SK-N-SH (cell line): Measurements from ENCODE around the gene UST. TPM values are rescaled to one million over a fixed set of nuclear protein-coding genes. Genes with fewer than 3 reads are reported as not detected.

Experiments
- CTCF ChIA-PET: fragments of 300-600, 350-600 bp; formaldehyde crosslinking; extraction: SDS; loops from one replicate; lab custom pipeline; 2021; lab: Yijun Ruan, JAX
- POLR2A ChIA-PET: fragments of 350-600 bp; sonication (Branson Sonifier 250); formaldehyde crosslinking; extraction: SDS; loops from one replicate; lab custom pipeline; 2020; ENCODE audit warnings: antibody characterized with exemption, inconsistent platforms; lab: Yijun Ruan, JAX
- DNase-seq: peaks from one replicate; pipeline ENCODE4 v3.0.0; 2012
- H2AFZ ChIP-seq: fragments of 200-600 bp; sonication (generic); 2 replicates; pipeline ENCODE4 v1.8.1; 2016; ENCODE audit warnings: antibody characterized with exemption, mild to moderate bottlenecking, low read depth
- H3F3A ChIP-seq: fragments of 200-600 bp; sonication (generic); replicated peaks from 2 replicates; pipeline ENCODE3; 2016; ENCODE audit warnings: antibody characterized with exemption, mild to moderate bottlenecking; ENCODE audit not compliant: insufficient read depth
- H3K27ac ChIP-seq, 2 experiments: fragments of 200-500 bp in 1 of 2; fragments of 200-600 bp in 1 of 2; sonication (Bioruptor generic) in 1 of 2; sonication (generic), shearing (Covaris generic) in 1 of 2; 2 replicates each; pipeline versions ENCODE4 v1.5.1 to v1.6.1; 2014 to 2016; ENCODE audit warnings: low read depth in 2 of 2, inconsistent platforms in 1 of 2, low read length in 1 of 2, mild to moderate bottlenecking in 1 of 2, mixed read lengths in 1 of 2
- H3K27me3 ChIP-seq: fragments of 200-600 bp; sonication (generic), shearing (Covaris generic); 2 replicates; pipeline ENCODE4 v1.6.1; 2016; ENCODE audit warnings: mixed run types; ENCODE audit not compliant: insufficient read depth
- H3K36me3 ChIP-seq, 2 experiments: fragments of 200-500 bp in 1 of 2; fragments of 200-600 bp in 1 of 2; sonication (Bioruptor generic) in 1 of 2; sonication (generic) in 1 of 2; replicated peaks in 1 of 2; 2 replicates each; pipeline versions ENCODE3 to v1.5.1; 2014 to 2016; ENCODE audit warnings: low read length in 1 of 2, mild to moderate bottlenecking in 1 of 2; ENCODE audit not compliant: insufficient read depth in 2 of 2, control insufficient read depth in 1 of 2
- H3K4me1 ChIP-seq, 2 experiments: fragments of 200-500 bp in 1 of 2; fragments of 200-600 bp in 1 of 2; sonication (Bioruptor generic) in 1 of 2; sonication (generic), shearing (Covaris generic) in 1 of 2; 2 replicates each; pipeline versions ENCODE4 v1.5.1 to v1.6.1; 2014 to 2016; ENCODE audit warnings: low read depth in 1 of 2, low read length in 1 of 2, mixed run types in 1 of 2; ENCODE audit not compliant: insufficient read depth in 2 of 2, control insufficient read depth in 1 of 2
- H3K4me2 ChIP-seq: fragments of 200-600 bp; sonication (generic), shearing (Covaris generic); 2 replicates; pipeline ENCODE4 v1.6.1; 2017; ENCODE audit warnings: mixed run types
- H3K4me3 ChIP-seq, 2 experiments: fragments of 200-500 bp in 1 of 2; fragments of 200-600 bp in 1 of 2; sonication (Bioruptor generic) in 1 of 2; sonication (generic), shearing (Covaris generic) in 1 of 2; 2 replicates each; pipeline versions ENCODE4 v1.5.1 to v1.8.1; 2014 to 2016; ENCODE audit warnings: low read depth in 2 of 2, inconsistent platforms in 1 of 2, low read length in 1 of 2, mild to moderate bottlenecking in 1 of 2, mixed read lengths in 1 of 2, moderate library complexity in 1 of 2
- H3K79me2 ChIP-seq: fragments of 200-600 bp; sonication (generic); 2 replicates; pipeline ENCODE4 v1.8.1; 2017; ENCODE audit warnings: mild to moderate bottlenecking; ENCODE audit not compliant: insufficient read depth
- H3K9ac ChIP-seq: fragments of 200-600 bp; sonication (generic); 2 replicates; pipeline ENCODE4 v1.6.1; 2017; ENCODE audit warnings: mixed run types
- H3K9me2 ChIP-seq: fragments of 200-600 bp; sonication (generic); 2 replicates; pipeline ENCODE4 v1.6.1; 2017; ENCODE audit warnings: mixed run types
- H3K9me3 ChIP-seq: fragments of 200-600 bp; sonication (generic); 2 replicates; pipeline ENCODE4 v1.6.1; 2017; ENCODE audit warnings: mixed run types, mild to moderate bottlenecking, moderate library complexity
- H4K20me1 ChIP-seq: fragments of 200-600 bp; sonication (generic); 2 replicates; pipeline ENCODE4 v1.6.1; 2017; ENCODE audit warnings: mild to moderate bottlenecking, mixed run types; ENCODE audit not compliant: insufficient read depth
- CHD2 ChIP-seq: fragments of 150-350 bp; IDR thresholded peaks from 2 replicates; pipeline ENCODE4 v1.6.1; 2018; ENCODE audit warnings: low read length; ENCODE audit not compliant: partially characterized antibody
- EP300 ChIP-seq, 2 experiments: IDR thresholded peaks; 2 replicates each; pipeline versions ENCODE4 v1.4.0 to v1.6.1; 2012; ENCODE audit warnings: borderline replicate concordance in 1 of 2, low read depth in 1 of 2, low read length in 1 of 2
- EZH2phosphoT487 ChIP-seq: fragments of 200-600 bp; sonication (generic); IDR thresholded peaks from 2 replicates; pipeline ENCODE4 v1.6.1; 2017; ENCODE audit warnings: low read depth, mixed run types, mild to moderate bottlenecking, antibody characterized with exemption, moderate library complexity, borderline replicate concordance
- FOXJ3 ChIP-seq: sonication (generic); formaldehyde crosslinking; IDR thresholded peaks from 2 replicates; pipeline ENCODE4 v1.5.1; 2020; ENCODE audit warnings: mild to moderate bottlenecking, missing genetic modification reagents
- FOXM1 ChIP-seq: IDR thresholded peaks from 2 replicates; pipeline ENCODE4 v1.4.0; 2012; ENCODE audit warnings: low read depth, mild to moderate bottlenecking
- GATA2 ChIP-seq: sonication (generic); formaldehyde crosslinking; IDR thresholded peaks from 2 replicates; pipeline ENCODE4 v1.5.0; 2020; ENCODE audit warnings: mild to moderate bottlenecking, missing genetic modification reagents
- JUND ChIP-seq: IDR thresholded peaks from 2 replicates; pipeline ENCODE4 v1.4.0; 2012
- NFIC ChIP-seq: IDR thresholded peaks from 2 replicates; pipeline ENCODE4 v1.4.0; 2012; ENCODE audit warnings: borderline replicate concordance
- RAD21 ChIP-seq: IDR thresholded peaks from 2 replicates; pipeline ENCODE4 v1.6.1; 2012; ENCODE audit warnings: mild to moderate bottlenecking, low read length
- RCOR1 ChIP-seq: fragments of 150-350 bp; IDR thresholded peaks from 2 replicates; pipeline ENCODE4 v1.6.1; 2017; ENCODE audit warnings: antibody characterized with exemption, low read length
- RXRA ChIP-seq: IDR thresholded peaks from 2 replicates; pipeline ENCODE4 v1.4.0; 2012; ENCODE audit warnings: low read depth, mild to moderate bottlenecking, borderline replicate concordance
- TEAD4 ChIP-seq: IDR thresholded peaks from 2 replicates; pipeline ENCODE4 v1.4.0; 2012; ENCODE audit warnings: mild to moderate bottlenecking, borderline replicate concordance; ENCODE audit not compliant: insufficient read depth
- WGBS: methylation state at CpG from one replicate; pipeline ENCODE4 v1.1.6; 2017; ENCODE audit warnings: low lambda C conversion rate; 5-methylcytosine and 5-hydroxymethylcytosine counted together
- polyA plus RNA-seq, 3 experiments: library from polyadenylated mRNA; depleted of rRNA; stranded (reverse); fragments of >200 nt; gene quantifications; 2 replicates each; pipeline ENCODE4 v1.2.3, GENCODE V29; 2012
- TF ChIP-seq, protein P1 (sequence below): fragments of 150-350 bp; IDR thresholded peaks from 2 replicates; pipeline ENCODE4 v1.6.1; 2016; ENCODE audit warnings: mild to moderate bottlenecking, low read depth, low read length
- TF ChIP-seq, protein P2 (sequence below): IDR thresholded peaks from 2 replicates; pipeline ENCODE4 v1.4.0; 2012; ENCODE audit warnings: low read depth, borderline replicate concordance
- TF ChIP-seq, protein P3 (sequence below): fragments of 200-600 bp; sonication (generic); IDR thresholded peaks from 2 replicates; pipeline ENCODE4 v1.6.1; 2017; ENCODE audit warnings: antibody characterized with exemption, mild to moderate bottlenecking, moderate library complexity
- TF ChIP-seq, protein P4 (sequence below): fragments of 150-350 bp; IDR thresholded peaks from 2 replicates; pipeline ENCODE4 v1.6.1; 2017; ENCODE audit warnings: antibody characterized with exemption, low read length, low read depth, borderline replicate concordance
- TF ChIP-seq, protein P5 (sequence below): IDR thresholded peaks from 2 replicates; pipeline ENCODE4 v1.4.0; 2012; ENCODE audit warnings: low read depth, borderline replicate concordance
- TF ChIP-seq, protein P6 (sequence below): IDR thresholded peaks from 2 replicates; pipeline ENCODE4; 2012

The UST gene
- polyA plus RNA-seq, 1 of the 3 experiments (the other 2 are of a cell fraction) = 1.7 TPM

DNA sequence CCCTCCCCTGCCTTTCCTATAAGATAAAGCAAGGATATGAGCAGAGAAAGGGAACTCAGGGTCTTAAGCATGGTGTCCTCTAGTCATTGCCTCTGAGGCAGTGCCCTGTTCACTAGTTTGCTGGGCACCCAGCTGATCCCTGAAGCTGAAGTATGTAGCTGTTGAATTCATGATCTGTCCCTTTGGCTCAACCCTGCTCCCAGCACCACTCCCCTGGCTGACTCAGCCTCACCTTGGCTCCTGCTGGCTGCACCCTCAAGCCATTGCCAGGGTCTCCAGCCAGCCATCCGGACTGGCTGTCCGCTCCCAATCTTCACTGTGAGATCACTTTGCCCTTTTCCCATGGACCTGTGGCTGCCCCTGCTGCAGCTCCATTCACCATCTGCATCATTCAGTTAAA, 25.9 kb upstream of the UST start:
- POLR2A ChIA-PET = no interaction called here
- no peaks in the 10 kb centered on the region for H4K20me1 ChIP-seq
- TF ChIP-seq, protein P1, sequence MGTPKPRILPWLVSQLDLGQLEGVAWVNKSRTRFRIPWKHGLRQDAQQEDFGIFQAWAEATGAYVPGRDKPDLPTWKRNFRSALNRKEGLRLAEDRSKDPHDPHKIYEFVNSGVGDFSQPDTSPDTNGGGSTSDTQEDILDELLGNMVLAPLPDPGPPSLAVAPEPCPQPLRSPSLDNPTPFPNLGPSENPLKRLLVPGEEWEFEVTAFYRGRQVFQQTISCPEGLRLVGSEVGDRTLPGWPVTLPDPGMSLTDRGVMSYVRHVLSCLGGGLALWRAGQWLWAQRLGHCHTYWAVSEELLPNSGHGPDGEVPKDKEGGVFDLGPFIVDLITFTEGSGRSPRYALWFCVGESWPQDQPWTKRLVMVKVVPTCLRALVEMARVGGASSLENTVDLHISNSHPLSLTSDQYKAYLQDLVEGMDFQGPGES = no peak
- no peak for TF ChIP-seq CHD2
- H3K27ac ChIP-seq = no peak overlapping the region
- WGBS = 0% methylated on average over 2 of the region's 2 CpGs
- no peaks in the 10 kb centered on the region for H3F3A ChIP-seq
- H3K9me3 ChIP-seq = no peaks in the 10 kb centered on the region
- no peak overlapping the region for H2AFZ ChIP-seq
- H3K9me2 ChIP-seq = no peaks in the 10 kb centered on the region
- CTCF ChIA-PET = no interaction called here
- no peak overlapping the region for H3K9ac ChIP-seq
- no peaks in the 10 kb centered on the region; the same call in 1 of the 2 replicates for H3K27me3 ChIP-seq
- H3K4me2 ChIP-seq = no peak overlapping the region
- no peaks in the 10 kb centered on the region for H3K79me2 ChIP-seq
- H3K4me1 ChIP-seq = no peaks in the 10 kb centered on the region
- no peak overlapping the region for H3K4me3 ChIP-seq
- no peak for DNase-seq
- H3K36me3 ChIP-seq = no peaks in the 10 kb centered on the region

DNA sequence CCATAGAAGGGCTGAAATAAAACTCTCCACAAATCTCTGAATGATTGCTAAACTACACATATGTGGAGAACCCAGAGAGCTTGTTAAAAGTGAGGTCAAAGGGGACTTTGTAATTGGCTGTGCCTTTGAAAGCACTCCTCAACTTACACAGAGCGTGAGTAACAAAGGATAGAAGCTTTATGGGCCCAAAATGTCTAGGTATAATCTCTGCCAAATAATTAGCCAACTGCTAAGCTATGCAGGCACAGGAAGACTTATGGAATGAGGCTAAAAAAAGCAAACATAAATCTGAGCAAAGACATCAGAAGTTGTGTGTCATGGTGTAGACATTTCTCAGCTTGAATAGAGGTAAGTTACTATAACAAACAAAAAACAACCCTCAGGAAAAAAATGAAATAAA, 23.3 kb upstream of the UST start:
- no peaks in the 10 kb centered on the region for H3K79me2 ChIP-seq
- no peak overlapping the region for H2AFZ ChIP-seq
- no peak overlapping the region for H3K4me3 ChIP-seq
- no peak overlapping the region for H3K27ac ChIP-seq
- H3K36me3 ChIP-seq = no peaks in the 10 kb centered on the region
- no peak overlapping the region for H3K4me2 ChIP-seq
- CTCF ChIA-PET = no interaction called here
- no peaks in the 10 kb centered on the region for H3F3A ChIP-seq
- no peaks in the 10 kb centered on the region; the same call in 1 of the 2 replicates for H3K27me3 ChIP-seq
- POLR2A ChIA-PET = no interaction called here
- TF ChIP-seq NFIC (no peak), RCOR1 (no peak), EP300 (IDR thresholded peaks at IDR 0.05; ENCODE audit: borderline replicate concordance in 1 of 2, low read depth in 1 of 2, low read length in 1 of 2) (no peak), FOXM1 (no peak), RAD21 (no peak), EZH2phosphoT487 (no peak), FOXJ3 (CRISPR knock-in tag) (no peak), TEAD4 (no peak), RXRA (no peak), JUND (no peak), GATA2 (CRISPR knock-in tag) (no peak)
- TF ChIP-seq, protein P2, sequence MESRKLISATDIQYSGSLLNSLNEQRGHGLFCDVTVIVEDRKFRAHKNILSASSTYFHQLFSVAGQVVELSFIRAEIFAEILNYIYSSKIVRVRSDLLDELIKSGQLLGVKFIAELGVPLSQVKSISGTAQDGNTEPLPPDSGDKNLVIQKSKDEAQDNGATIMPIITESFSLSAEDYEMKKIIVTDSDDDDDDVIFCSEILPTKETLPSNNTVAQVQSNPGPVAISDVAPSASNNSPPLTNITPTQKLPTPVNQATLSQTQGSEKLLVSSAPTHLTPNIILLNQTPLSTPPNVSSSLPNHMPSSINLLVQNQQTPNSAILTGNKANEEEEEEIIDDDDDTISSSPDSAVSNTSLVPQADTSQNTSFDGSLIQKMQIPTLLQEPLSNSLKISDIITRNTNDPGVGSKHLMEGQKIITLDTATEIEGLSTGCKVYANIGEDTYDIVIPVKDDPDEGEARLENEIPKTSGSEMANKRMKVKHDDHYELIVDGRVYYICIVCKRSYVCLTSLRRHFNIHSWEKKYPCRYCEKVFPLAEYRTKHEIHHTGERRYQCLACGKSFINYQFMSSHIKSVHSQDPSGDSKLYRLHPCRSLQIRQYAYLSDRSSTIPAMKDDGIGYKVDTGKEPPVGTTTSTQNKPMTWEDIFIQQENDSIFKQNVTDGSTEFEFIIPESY = no peak
- TF ChIP-seq, protein P3, sequence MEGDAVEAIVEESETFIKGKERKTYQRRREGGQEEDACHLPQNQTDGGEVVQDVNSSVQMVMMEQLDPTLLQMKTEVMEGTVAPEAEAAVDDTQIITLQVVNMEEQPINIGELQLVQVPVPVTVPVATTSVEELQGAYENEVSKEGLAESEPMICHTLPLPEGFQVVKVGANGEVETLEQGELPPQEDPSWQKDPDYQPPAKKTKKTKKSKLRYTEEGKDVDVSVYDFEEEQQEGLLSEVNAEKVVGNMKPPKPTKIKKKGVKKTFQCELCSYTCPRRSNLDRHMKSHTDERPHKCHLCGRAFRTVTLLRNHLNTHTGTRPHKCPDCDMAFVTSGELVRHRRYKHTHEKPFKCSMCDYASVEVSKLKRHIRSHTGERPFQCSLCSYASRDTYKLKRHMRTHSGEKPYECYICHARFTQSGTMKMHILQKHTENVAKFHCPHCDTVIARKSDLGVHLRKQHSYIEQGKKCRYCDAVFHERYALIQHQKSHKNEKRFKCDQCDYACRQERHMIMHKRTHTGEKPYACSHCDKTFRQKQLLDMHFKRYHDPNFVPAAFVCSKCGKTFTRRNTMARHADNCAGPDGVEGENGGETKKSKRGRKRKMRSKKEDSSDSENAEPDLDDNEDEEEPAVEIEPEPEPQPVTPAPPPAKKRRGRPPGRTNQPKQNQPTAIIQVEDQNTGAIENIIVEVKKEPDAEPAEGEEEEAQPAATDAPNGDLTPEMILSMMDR = no peak
- TF ChIP-seq, protein P4, sequence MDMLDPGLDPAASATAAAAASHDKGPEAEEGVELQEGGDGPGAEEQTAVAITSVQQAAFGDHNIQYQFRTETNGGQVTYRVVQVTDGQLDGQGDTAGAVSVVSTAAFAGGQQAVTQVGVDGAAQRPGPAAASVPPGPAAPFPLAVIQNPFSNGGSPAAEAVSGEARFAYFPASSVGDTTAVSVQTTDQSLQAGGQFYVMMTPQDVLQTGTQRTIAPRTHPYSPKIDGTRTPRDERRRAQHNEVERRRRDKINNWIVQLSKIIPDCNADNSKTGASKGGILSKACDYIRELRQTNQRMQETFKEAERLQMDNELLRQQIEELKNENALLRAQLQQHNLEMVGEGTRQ = no peak
- TF ChIP-seq, protein P5, sequence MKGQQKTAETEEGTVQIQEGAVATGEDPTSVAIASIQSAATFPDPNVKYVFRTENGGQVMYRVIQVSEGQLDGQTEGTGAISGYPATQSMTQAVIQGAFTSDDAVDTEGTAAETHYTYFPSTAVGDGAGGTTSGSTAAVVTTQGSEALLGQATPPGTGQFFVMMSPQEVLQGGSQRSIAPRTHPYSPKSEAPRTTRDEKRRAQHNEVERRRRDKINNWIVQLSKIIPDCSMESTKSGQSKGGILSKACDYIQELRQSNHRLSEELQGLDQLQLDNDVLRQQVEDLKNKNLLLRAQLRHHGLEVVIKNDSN = no peak
- TF ChIP-seq, protein P6, sequence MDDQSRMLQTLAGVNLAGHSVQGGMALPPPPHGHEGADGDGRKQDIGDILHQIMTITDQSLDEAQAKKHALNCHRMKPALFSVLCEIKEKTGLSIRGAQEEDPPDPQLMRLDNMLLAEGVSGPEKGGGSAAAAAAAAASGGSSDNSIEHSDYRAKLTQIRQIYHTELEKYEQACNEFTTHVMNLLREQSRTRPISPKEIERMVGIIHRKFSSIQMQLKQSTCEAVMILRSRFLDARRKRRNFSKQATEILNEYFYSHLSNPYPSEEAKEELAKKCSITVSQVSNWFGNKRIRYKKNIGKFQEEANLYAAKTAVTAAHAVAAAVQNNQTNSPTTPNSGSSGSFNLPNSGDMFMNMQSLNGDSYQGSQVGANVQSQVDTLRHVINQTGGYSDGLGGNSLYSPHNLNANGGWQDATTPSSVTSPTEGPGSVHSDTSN = no peak
- TF ChIP-seq, all 33 proteins: peak for 0
- WGBS = 0% methylated on average over 1 of the region's 1 CpG
- H4K20me1 ChIP-seq = no peaks in the 10 kb centered on the region
- H3K9me3 ChIP-seq = no peaks in the 10 kb centered on the region
- no peaks in the 10 kb centered on the region for H3K9me2 ChIP-seq
- H3K4me1 ChIP-seq = no peaks in the 10 kb centered on the region
- no peak for DNase-seq
- no peak overlapping the region for H3K9ac ChIP-seq
